Endometrium (tissue), 2 donors: Measurements from ENCODE around the gene BTNL9.
"Not testable (repeated sequence)": the region's sequence is repeated elsewhere in the genome, so short reads cannot be mapped to it uniquely, and the experiment has no call there.

Source experiments
- FAIRE-seq: peaks from 2 replicates; lab custom pipeline; 2012; peaks lifted over from hg19 to GRCh38; lab: Jason Lieb, UNC
- donor health status: control.
- donor health status: control.

BTNL9 gene

DNA sequence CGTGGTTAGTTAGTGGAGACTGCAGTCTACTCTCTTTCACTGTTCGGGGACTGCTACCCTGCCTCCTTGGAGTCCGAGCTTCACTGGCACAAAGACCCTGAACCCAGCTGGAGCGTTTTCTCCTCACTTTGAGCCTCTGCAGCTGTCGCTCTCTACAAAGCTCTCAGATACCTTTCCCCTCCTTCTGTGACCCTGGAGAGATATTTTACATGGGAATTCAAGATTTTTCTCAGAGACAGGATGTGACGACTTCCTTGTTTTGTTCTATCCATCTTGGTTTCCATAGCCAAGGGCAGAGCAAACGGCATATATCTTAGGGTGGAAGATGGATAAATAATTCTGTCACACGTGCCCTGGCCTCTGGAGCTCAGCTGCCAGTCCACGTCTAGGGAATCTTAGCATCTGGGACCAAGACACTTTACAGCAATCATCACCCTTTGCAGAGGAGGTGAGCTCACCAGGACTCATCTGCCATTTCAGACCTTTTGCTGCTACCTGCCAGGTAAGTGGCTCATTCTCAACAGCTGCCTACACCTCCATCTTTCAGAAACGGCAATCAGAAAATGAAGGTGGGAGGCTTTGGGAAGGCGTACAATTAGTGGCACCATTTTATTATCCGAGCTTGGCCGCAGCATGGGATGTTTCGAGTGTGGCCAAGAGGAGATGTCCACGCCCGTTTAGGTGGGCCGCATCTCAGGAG, at the start of gene BTNL9:
TSS of gene BTNL9 (plus strand) at position 336 of the 700 bp plus-strand sequence. CDS start 5,224 bp downstream, outside the sequence.
- no peak for FAIRE-seq

DNA sequence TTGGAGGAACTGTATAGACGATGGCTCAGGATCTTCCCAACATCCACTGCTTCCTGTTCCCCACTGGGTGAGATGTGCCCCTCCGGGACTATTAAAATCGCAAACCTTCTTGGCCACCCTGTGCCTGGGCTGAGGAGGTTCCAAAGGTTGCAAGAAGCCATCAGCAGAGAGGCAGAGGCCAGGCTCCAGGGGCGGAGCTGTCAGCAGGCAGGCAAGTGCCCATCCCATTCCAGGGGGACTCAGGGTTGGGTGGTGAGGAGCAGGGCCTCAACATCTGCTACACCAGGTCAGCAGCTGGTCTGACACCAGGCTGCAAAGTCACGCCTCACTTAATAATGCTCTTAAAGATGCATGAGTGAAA, 49.2 kb upstream of the BTNL9 start:
- no peak for FAIRE-seq

DNA sequence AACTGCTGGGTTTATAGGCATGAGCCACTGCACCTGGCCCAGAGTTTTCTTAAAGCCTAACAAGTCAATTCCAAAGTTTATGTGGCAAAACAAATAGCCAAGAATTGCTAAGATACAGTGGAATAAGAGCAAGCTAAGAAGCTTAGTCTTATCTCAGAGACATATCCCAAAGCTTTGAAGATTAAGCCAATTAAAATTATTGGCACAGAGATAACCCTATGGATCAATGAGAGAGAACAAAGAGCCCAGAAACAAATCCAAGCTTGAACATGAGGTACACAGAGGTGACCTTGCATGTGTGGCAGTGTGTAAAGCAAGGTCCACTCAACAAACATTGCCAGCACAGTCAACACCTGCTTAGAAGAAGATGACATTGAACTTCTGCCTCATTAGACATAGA, 38.1 kb upstream of the BTNL9 start:
- no peak for FAIRE-seq

DNA sequence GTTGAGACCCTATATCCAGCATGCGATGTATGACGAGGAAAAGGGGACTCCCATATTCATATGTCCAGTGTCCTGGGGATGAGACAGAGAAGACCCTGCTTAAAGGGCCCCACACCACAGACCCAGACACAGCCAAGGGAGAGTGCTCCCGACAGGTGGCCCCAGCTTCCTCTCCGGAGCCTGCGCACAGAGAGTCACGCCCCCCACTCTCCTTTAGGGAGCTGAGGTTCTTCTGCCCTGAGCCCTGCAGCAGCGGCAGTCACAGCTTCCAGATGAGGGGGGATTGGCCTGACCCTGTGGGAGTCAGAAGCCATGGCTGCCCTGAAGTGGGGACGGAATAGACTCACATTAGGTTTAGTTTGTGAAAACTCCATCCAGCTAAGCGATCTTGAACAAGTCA, 34.3 kb upstream of the BTNL9 start:
- FAIRE-seq = no peak

- FAIRE-seq = no peak
Observed at GRCh38 chr5:181008136-181008535, 31.9 kb upstream of the BTNL9 start.

DNA sequence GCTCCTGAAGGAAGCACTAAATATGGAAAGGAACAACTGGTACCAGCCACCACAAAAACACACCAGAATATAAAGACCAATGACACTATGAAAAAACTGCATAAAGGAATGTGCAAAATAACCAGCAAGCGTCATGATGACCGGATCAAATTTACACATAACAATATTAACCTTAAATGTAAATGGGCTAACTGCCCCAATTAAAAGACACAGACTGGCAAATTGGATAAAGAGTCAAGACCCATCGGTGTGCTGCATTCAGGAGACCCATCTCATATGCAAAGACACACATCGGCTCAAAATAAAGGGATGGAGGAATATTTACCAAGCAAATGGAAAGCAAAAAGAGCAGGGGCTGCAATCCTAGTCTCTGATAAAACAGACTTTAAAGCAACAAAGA, 30.0 kb upstream of the BTNL9 start:
- not testable (repeated sequence) for FAIRE-seq

GRCh38 chr5:181014654-181015053, 25.4 kb upstream of the BTNL9 start:
- FAIRE-seq = not testable (repeated sequence)

DNA sequence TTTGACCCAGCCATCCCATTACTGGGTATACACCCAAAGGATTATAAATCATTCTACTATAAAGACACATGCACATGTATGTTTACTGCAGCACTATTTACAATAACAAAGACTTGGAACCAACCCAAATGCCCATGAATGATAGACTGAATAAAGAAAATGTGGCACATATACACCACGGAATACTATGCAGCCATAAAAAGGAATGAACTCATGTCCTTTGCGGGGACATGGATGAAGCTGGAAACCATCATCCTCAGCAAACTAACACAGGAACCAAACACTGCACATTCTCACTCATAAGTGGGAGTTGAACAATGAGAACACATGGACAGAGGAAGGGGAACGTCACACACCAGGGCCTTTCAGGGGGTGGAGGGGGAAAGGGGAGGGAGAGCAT, 22.6 kb upstream of the BTNL9 start:
- not testable (repeated sequence) for FAIRE-seq

DNA sequence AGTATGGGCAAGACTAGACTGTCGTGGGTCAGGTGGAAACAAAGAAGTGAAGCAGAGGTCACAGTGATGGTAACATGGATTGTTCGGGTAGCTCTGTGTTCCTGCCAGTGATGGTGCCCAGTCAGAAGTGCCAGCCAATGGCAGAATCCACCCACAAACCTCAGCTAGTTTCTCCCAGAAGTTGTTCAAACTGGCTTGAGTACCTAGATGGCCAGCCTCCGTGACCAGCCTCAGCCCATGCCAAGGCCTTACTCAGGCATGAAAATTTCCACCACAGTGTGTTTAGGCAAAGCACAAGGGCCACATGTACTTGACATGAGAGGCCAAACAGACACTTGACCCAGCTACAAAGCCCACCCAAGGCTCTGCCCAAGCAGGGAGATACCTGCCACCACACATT, 19.4 kb upstream of the BTNL9 start:
- no peak for FAIRE-seq

GRCh38 chr5:181024245-181025064, 15.6 kb upstream of the BTNL9 start:
- no peak for FAIRE-seq

GRCh38 chr5:181027452-181028031, 12.5 kb upstream of the BTNL9 start:
- FAIRE-seq = no peak

DNA sequence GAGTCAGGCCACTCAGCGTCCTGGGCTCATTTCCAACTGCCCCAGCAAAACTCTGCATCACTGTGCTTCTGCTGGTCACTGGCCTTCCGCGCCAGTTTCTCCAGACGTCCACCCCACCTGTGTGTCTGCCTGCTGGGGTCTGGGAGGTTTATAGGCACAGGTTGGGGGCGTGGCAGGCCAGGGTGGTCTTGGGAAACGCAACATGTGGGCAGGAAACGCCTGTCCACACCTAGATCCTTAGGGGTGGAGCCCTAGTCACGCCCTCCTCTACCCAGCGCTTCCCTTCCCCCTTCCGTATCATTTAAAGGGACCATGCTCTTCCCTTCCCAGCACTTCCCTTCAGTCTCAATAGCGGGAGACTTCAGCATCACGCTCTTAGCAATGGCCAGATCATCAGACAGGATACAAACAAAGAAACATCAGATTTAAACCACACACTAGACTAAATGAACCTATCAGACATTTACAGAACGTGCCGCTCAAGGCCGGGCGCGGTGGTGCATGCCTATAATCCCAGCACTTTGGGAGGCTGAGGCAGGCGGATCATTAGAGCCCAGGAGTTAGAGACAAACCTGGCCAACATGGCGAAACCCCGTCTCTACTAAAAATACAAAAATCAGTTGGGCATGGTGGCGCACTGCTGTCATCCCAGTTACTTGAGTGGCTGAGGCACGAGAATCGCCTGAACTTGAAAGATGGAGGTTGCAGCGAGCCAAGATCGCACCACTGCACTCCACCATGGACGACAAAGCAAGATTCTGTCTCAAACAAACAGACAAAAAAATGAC, 11.8 kb upstream of the BTNL9 start:
- no peak for FAIRE-seq

DNA sequence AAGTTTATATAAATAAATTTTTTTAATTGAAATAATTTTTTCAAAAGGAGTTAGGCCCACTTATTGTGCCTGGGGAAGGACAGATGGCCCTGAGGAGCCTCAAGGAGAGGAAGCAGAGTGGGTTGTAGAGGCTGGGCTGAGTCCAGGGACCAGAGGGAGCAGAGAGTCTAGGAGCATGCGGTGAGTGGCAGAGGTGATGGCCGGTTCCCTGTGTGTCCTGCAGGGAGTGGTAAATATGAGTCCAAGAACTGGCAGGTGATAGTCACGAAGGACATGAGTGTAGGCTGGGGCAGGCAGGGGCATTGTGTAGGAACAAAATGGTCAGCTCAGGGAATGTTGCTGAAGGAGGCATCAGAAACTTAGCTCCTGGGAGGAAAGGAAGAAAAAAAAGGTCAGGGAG, 8.3 kb upstream of the BTNL9 start:
- FAIRE-seq = no peak

- FAIRE-seq = no peak
Observed at GRCh38 chr5:181035991-181036815, 3.9 kb upstream of the BTNL9 start.

- FAIRE-seq = no peak
Observed at GRCh38 chr5:181036816-181037364, 3.2 kb upstream of the BTNL9 start.

DNA sequence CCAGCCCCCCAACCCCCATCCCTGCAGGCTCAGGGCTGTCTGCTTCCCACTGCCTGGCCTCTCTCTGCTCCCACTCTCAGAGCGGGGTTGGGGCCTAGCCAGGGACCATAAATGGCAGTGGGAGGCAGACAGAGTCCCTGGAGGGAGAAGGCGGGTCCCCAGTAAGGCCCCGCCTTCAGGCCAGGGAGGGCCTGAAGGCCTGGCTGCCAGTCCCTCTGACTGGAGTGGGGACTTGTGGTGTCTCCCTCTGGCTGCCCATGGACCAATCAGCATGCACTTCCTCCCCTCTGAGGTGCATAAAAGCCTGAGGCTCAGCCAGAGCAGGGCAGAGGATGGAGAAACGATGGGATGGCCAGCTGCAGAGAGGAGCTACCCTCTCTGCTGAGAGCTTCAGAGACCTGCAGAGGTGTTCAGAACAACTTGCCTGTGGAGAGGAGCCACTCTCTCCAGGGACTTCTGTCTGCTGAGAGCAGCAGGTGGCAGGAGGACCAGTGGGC, 2.7 kb upstream of the BTNL9 start:
- no peak for FAIRE-seq

GRCh38 chr5:181039471-181039870, 595 bp upstream of the BTNL9 start:
- no peak for FAIRE-seq

DNA sequence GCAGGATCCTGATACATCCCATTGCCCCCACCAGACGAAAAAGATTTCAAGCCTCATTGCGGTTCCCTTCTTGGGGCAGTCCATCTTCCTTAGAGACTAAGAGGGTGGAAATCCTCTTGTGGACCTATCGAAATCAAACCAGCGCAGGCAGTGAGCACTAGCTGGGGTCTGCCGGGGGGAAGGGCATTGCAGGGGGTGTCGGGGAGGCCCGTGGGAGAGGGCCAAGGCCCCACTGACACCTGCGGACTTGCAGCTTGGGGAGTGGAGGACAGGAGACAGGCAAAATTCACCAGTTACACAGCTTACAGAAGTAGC, 522 bp downstream of the BTNL9 start:
- no peak for FAIRE-seq

GRCh38 chr5:181041043-181041442, 977 bp downstream of the BTNL9 start:
- no peak for FAIRE-seq

GRCh38 chr5:181042036-181042713, 2.1 kb downstream of the BTNL9 start:
- FAIRE-seq = no peak

DNA sequence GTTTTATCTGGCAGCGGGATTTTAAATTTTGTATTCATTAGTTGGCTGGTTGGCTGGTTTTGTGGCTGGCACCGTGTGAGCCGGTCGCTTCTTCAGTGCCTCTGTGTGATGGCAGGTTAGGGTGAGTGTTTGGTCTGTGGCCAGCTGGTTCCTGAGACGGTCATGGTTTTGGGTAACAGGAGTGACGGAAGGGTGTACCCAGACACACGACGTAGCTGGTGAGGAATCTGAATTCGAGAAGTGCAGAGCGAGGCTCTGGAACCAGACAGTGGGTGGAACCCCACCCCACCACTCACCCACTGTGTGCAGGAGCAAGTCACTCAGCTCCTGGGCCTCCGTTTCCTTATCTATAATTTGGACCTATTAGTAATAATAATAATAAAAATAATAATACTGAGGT, 2.7 kb downstream of the BTNL9 start:
- FAIRE-seq = no peak
